LNCAP (cell line): ENCODE results near the gene PBXIP1.

Experiments
- CTCF ChIP-seq: fragments of 450-650 bp; IDR thresholded peaks from 2 replicates; pipeline ENCODE4 v1.5.1; 2017; ENCODE audit warnings: mild to moderate bottlenecking

Gene PBXIP1

GRCh38 chr1:154989195-154989860 lies 33.4 kb upstream of the PBXIP1 start:
- TF ChIP-seq CTCF = no peak

- no peak; the same call in 1 of the 2 replicates for TF ChIP-seq CTCF
Measured at GRCh38 chr1:154988058-154988954, 32.4 kb upstream of the PBXIP1 start.

GRCh38 chr1:154987326-154987725 lies 31.4 kb upstream of the PBXIP1 start:
- TF ChIP-seq CTCF = no peak

GRCh38 chr1:154983776-154984466 lies 28.0 kb upstream of the PBXIP1 start:
- no peak for TF ChIP-seq CTCF

- TF ChIP-seq CTCF = no peak
Measured at GRCh38 chr1:154982897-154983648, 27.2 kb upstream of the PBXIP1 start, which contains the start of gene FLAD1. Gene FLAD1, plus strand, starts transcription at chr1:154983344. Its CDS starts 351 bp downstream, at chr1:154983695.

GRCh38 chr1:154982341-154982740 lies 26.4 kb upstream of the PBXIP1 start:
- TF ChIP-seq CTCF = no peak

GRCh38 chr1:154978360-154978759 lies 22.5 kb upstream of the PBXIP1 start:
- TF ChIP-seq CTCF = no peak
